Keratinocyte (primary cell): ENCODE data around the gene KIF25. TPM values are rescaled to one million over a fixed set of nuclear protein-coding genes. Genes with fewer than 3 reads are reported as not detected.
A peak's percentile ranks its signal among the peaks of the same experiment; 100 is the strongest.

Source experiments
- DNase-seq: peaks from one replicate; pipeline ENCODE4 v3.0.0-alpha.2; 2011; ENCODE audit warnings: low read depth, missing footprints, low spot score
- FAIRE-seq: peaks from 2 replicates; lab custom pipeline; 2011; peaks lifted over from hg19 to GRCh38; lab: Jason Lieb, UNC
- H2AFZ ChIP-seq: 2 replicates; pipeline ENCODE4 v1.6.0; 2012; ENCODE audit warnings: low read length, control low read depth, inconsistent platforms; ENCODE audit not compliant: control insufficient read depth
- H3K27ac ChIP-seq: 2 replicates; pipeline ENCODE4 v1.5.1; 2011; ENCODE audit warnings: low read length; ENCODE audit not compliant: control insufficient read depth, insufficient read depth
- H3K27me3 ChIP-seq: 3 replicates; pipeline ENCODE4 v1.6.0; 2011; ENCODE audit warnings: low read length; ENCODE audit not compliant: control insufficient read depth, insufficient read depth; ENCODE audit errors: extremely low read depth
- H3K36me3 ChIP-seq, 2 experiments: 2 replicates in 1 of 2; 3 replicates in 1 of 2; pipeline ENCODE4 v1.5.1; 2011; ENCODE audit warnings: low read length in 2 of 2, mild to moderate bottlenecking in 1 of 2; ENCODE audit not compliant: control insufficient read depth in 2 of 2, insufficient read depth in 2 of 2; ENCODE audit errors: extremely low read depth in 1 of 2
- H3K4me1 ChIP-seq: 3 replicates; pipeline ENCODE4 v1.5.1; 2011; ENCODE audit warnings: low read length; ENCODE audit not compliant: control insufficient read depth, insufficient read depth; ENCODE audit errors: extremely low read depth
- H3K4me2 ChIP-seq: 3 replicates; pipeline ENCODE4 v1.6.0; 2011; ENCODE audit warnings: low read depth, low read length; ENCODE audit not compliant: control insufficient read depth, insufficient read depth; ENCODE audit errors: extremely low read depth
- H3K4me3 ChIP-seq, 3 experiments: fragments of 200-600 bp in 1 of 3; sonication (generic) in 1 of 3; 2 replicates in 2 of 3; 3 replicates in 1 of 3; pipeline ENCODE4 v1.5.1; 2011 to 2016; ENCODE audit warnings: low read length in 3 of 3, mild to moderate bottlenecking in 3 of 3, control low read depth in 2 of 3, inconsistent platforms in 1 of 3, low read depth in 1 of 3, mixed read lengths in 1 of 3, mixed run types in 1 of 3, moderate library complexity in 1 of 3; ENCODE audit not compliant: control insufficient read depth in 2 of 3, insufficient read depth in 2 of 3; ENCODE audit errors: extremely low read depth in 1 of 3
- H3K79me2 ChIP-seq: 2 replicates; pipeline ENCODE4 v1.6.0; 2012; ENCODE audit warnings: low read length; ENCODE audit not compliant: control insufficient read depth, insufficient read depth
- H3K9ac ChIP-seq: 3 replicates; pipeline ENCODE4 v1.6.0; 2011; ENCODE audit warnings: low read length; ENCODE audit not compliant: control insufficient read depth, insufficient read depth; ENCODE audit errors: extremely low read depth
- H3K9me1 ChIP-seq: 3 replicates; pipeline ENCODE4 v1.6.0; 2011; ENCODE audit warnings: low read length; ENCODE audit not compliant: control insufficient read depth, insufficient read depth; ENCODE audit errors: extremely low read depth
- H3K9me3 ChIP-seq: 2 replicates; pipeline ENCODE4 v1.5.1; 2012; ENCODE audit warnings: low read depth, low read length; ENCODE audit not compliant: control insufficient read depth
- H4K20me1 ChIP-seq: 3 replicates; pipeline ENCODE4 v1.6.0; 2011; ENCODE audit warnings: low read length; ENCODE audit not compliant: control insufficient read depth, insufficient read depth; ENCODE audit errors: extremely low read depth
- EZH2 ChIP-seq: IDR thresholded peaks from one replicate; pipeline ENCODE4 v1.6.1; 2012; ENCODE audit warnings: inconsistent platforms, mild to moderate bottlenecking, low read length, moderate library complexity
- dilution Hi-C: fragments of 300-500 bp; cut with MboI; formaldehyde crosslinking; loops from one replicate; pipeline ENCODE4 v1.7.0; 2020; ENCODE audit warnings: low sequenced_read_pairs; ENCODE audit not compliant: extremely low pct_ligation_motif_present
- polyA plus RNA-seq, 5 experiments: library from polyadenylated mRNA; depleted of rRNA in 3 of 5; stranded (reverse) in 3 of 5; stranded (forward) in 1 of 5; unstranded in 1 of 5; fragments of >200 nt; gene quantifications; 1 replicate in 1 of 5; 2 replicates in 3 of 5; 3 replicates in 1 of 5; pipeline versions ENCODE4 v1.2.1 to v1.2.3, GENCODE V29; 2011 to 2012; ENCODE audit warnings: missing spikeins in 2 of 5, low read depth in 1 of 5, low replicate concordance in 1 of 5
- TF ChIP-seq, protein P1 (sequence below), 3 experiments: IDR thresholded peaks in 1 of 3; conservative IDR thresholded peaks in 1 of 3; optimal IDR thresholded peaks in 1 of 3; 2 replicates in 2 of 3; 3 replicates in 1 of 3; pipeline versions ENCODE3 to v1.5.1; 2011; ENCODE audit warnings: low read length in 3 of 3, mild to moderate bottlenecking in 3 of 3, moderate library complexity in 2 of 3, control low read depth in 1 of 3, inconsistent platforms in 1 of 3; ENCODE audit not compliant: insufficient read depth in 2 of 3; ENCODE audit errors: extremely low read depth in 1 of 3

The KIF25 gene
- polyA plus RNA-seq, 1 donor (not counting 4 experiments of a cell fraction or from before 2014, with no cell fraction given): not detected

DNA sequence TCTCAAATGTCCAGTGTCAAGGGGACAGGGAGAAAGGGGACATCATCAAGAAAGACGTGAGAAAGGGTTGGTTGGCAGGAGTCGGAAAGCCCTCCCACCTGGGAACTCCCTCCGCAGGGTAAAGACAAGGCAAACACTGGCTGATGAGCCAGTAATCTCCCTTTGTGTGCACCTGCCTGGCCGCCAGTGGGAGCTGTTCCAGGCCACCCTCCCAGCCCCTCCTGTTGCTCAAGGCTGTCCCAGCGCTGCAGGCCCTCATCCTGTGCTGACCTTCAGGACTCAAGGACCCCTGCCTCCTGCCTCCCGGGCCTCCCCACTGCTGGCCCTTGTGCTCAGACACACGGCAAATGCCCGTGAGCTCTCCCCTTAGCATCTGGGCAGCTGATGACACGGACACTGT is 74.1 kb downstream of the KIF25 start:
- no peak for DNase-seq
- dilution Hi-C loops: no loop called here

DNA sequence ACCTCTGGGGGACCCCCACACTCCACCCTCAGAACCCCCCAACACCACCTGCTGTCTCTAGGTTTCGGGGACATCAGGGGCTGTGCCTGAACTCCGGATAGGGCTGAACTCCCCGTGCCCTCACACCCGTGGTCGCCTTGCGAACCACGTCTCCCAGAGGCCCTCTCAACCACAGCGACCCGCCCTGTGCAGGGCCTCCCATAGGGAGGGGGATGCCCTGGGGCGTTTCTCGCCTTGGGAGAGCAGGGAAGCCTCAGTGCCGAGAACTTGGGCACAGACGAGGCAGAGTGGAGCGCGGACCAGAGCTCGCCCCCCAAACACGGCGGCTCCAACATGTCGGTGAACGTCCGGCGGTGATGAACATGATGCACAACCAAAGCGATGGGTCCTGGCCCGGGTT is 74.8 kb downstream of the KIF25 start:
- no peak overlapping the region for H3K4me3 ChIP-seq
- no peak overlapping the region for H2AFZ ChIP-seq
- no peaks in the 10 kb centered on the region for H3K9me1 ChIP-seq
- H3K9me3 ChIP-seq: peaks cover 6% of the 10 kb centered on the region
- no peaks in the 10 kb centered on the region for H3K36me3 ChIP-seq
- FAIRE-seq (no peak), DNase-seq (no peak)
- TF ChIP-seq EZH2: no peak
- TF ChIP-seq, protein P1, sequence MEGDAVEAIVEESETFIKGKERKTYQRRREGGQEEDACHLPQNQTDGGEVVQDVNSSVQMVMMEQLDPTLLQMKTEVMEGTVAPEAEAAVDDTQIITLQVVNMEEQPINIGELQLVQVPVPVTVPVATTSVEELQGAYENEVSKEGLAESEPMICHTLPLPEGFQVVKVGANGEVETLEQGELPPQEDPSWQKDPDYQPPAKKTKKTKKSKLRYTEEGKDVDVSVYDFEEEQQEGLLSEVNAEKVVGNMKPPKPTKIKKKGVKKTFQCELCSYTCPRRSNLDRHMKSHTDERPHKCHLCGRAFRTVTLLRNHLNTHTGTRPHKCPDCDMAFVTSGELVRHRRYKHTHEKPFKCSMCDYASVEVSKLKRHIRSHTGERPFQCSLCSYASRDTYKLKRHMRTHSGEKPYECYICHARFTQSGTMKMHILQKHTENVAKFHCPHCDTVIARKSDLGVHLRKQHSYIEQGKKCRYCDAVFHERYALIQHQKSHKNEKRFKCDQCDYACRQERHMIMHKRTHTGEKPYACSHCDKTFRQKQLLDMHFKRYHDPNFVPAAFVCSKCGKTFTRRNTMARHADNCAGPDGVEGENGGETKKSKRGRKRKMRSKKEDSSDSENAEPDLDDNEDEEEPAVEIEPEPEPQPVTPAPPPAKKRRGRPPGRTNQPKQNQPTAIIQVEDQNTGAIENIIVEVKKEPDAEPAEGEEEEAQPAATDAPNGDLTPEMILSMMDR (optimal IDR thresholded peaks at IDR 0.05 in 1 of 3, IDR thresholded peaks at IDR 0.05 in 1 of 3, conservative IDR thresholded peaks at IDR 0.05 in 1 of 3; ENCODE audit: extremely low read depth in 1 of 3, insufficient read depth in 2 of 3, low read length in 3 of 3): no peak
- H3K79me2 ChIP-seq: no peaks in the 10 kb centered on the region
- no peaks in the 10 kb centered on the region for H3K4me1 ChIP-seq
- no peak overlapping the region for H3K9ac ChIP-seq
- no peaks in the 10 kb centered on the region for H4K20me1 ChIP-seq
- H3K27me3 ChIP-seq: peaks cover 12% of the 10 kb centered on the region
- H3K4me2 ChIP-seq: no peak overlapping the region
- no peak overlapping the region for H3K27ac ChIP-seq
- dilution Hi-C loops: no loop called here

More for the DNA sequence above, 74.1 kb downstream of the KIF25 start:
- Histone ChIP-seq H3K4me3 (no peak overlapping the region), H3K27ac (no peak overlapping the region), H3K79me2 (no peaks in the 10 kb centered on the region), H3K4me2 (no peak overlapping the region), H3K9me1 (no peaks in the 10 kb centered on the region), H3K9me3 (peaks cover 6% of the 10 kb centered on the region), H4K20me1 (no peaks in the 10 kb centered on the region), H2AFZ (no peak overlapping the region), H3K36me3 (no peaks in the 10 kb centered on the region), H3K27me3 (peaks cover 12% of the 10 kb centered on the region), H3K4me1 (no peaks in the 10 kb centered on the region), H3K9ac (no peak overlapping the region)
- no peak for TF ChIP-seq EZH2
- TF ChIP-seq, protein P1 (optimal IDR thresholded peaks at IDR 0.05 in 1 of 3, IDR thresholded peaks at IDR 0.05 in 1 of 3, conservative IDR thresholded peaks at IDR 0.05 in 1 of 3; ENCODE audit: extremely low read depth in 1 of 3, insufficient read depth in 2 of 3, low read length in 3 of 3): peak in 2 of 3 experiments; percentile 22 to 41
- no peak for FAIRE-seq
